Transverse colon (tissue), 4 donors: Measurements from ENCODE around the gene DMXL1.

Source experiments
- EP300 ChIP-seq: sonication (generic); formaldehyde crosslinking; IDR thresholded peaks from one replicate; pipeline ENCODE4 v1.6.1; 2017; ENCODE audit warnings: antibody characterized with exemption, low read depth
- POLR2A ChIP-seq: fragments of 450-650 bp; IDR thresholded peaks from one replicate; pipeline ENCODE4 v1.6.1; 2016; ENCODE audit warnings: antibody characterized with exemption, mild to moderate bottlenecking, moderate library complexity
- POLR2AphosphoS5 ChIP-seq, 3 donors: sonication (generic); formaldehyde crosslinking; IDR thresholded peaks; one replicate each; pipeline ENCODE4 v1.6.1; 2016; ENCODE audit warnings: antibody characterized with exemption in 3 of 3
- TF ChIP-seq, protein P1 (sequence below), 5 experiments: fragments of 200-600 bp in 3 of 5; fragments of 450-650 bp in 2 of 5; sonication (generic) in 3 of 5; IDR thresholded peaks; 1 replicate in 2 of 5; 2 replicates in 3 of 5; pipeline ENCODE4 v1.5.1; 2016 to 2017; ENCODE audit warnings: antibody characterized with exemption in 5 of 5, inconsistent platforms in 3 of 5, mild to moderate bottlenecking in 2 of 5, moderate library complexity in 1 of 5

GRCh38 chr5:119123280-119123679 lies 52.4 kb downstream of the DMXL1 start:
- TF ChIP-seq POLR2AphosphoS5 (IDR thresholded peaks at IDR 0.05): no peak
- TF ChIP-seq, protein P1, sequence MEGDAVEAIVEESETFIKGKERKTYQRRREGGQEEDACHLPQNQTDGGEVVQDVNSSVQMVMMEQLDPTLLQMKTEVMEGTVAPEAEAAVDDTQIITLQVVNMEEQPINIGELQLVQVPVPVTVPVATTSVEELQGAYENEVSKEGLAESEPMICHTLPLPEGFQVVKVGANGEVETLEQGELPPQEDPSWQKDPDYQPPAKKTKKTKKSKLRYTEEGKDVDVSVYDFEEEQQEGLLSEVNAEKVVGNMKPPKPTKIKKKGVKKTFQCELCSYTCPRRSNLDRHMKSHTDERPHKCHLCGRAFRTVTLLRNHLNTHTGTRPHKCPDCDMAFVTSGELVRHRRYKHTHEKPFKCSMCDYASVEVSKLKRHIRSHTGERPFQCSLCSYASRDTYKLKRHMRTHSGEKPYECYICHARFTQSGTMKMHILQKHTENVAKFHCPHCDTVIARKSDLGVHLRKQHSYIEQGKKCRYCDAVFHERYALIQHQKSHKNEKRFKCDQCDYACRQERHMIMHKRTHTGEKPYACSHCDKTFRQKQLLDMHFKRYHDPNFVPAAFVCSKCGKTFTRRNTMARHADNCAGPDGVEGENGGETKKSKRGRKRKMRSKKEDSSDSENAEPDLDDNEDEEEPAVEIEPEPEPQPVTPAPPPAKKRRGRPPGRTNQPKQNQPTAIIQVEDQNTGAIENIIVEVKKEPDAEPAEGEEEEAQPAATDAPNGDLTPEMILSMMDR (IDR thresholded peaks at IDR 0.05): no peak
- TF ChIP-seq POLR2A: no peak
- no peak for TF ChIP-seq EP300
